GM23248 (cell line): ENCODE results near the gene KCP. TPM values are rescaled to one million over a fixed set of nuclear protein-coding genes. Genes with fewer than 3 reads are reported as not detected.
A peak's percentile ranks its signal among the peaks of the same experiment; 100 is the strongest.

Experiments
- DNase-seq: peaks from one replicate; pipeline ENCODE4 v3.0.0-alpha.2; 2015
- H2AFZ ChIP-seq: fragments of 200-600 bp; sonication (generic); 2 replicates; pipeline ENCODE4 v1.6.1; 2016; ENCODE audit warnings: antibody characterized with exemption
- H3F3A ChIP-seq: fragments of 200-600 bp; sonication (generic); 2 replicates; pipeline ENCODE4 v1.6.1; 2016; ENCODE audit warnings: mild to moderate bottlenecking, antibody characterized with exemption, mixed run types; ENCODE audit not compliant: insufficient read depth
- H3K27ac ChIP-seq: fragments of 200-600 bp; sonication (generic); 2 replicates; pipeline ENCODE4 v1.5.1; 2016; ENCODE audit warnings: mild to moderate bottlenecking
- H3K27me3 ChIP-seq: fragments of 200-600 bp; sonication (generic); replicated peaks from 2 replicates; pipeline ENCODE4 v1.6.1; 2016; ENCODE audit warnings: mild to moderate bottlenecking; ENCODE audit not compliant: insufficient read depth
- H3K36me3 ChIP-seq: fragments of 200-600 bp; sonication (generic); 2 replicates; pipeline ENCODE4 v1.6.1; 2016; ENCODE audit warnings: low read depth, mild to moderate bottlenecking
- H3K4me1 ChIP-seq: fragments of 200-600 bp; sonication (generic); 2 replicates; pipeline ENCODE4 v1.6.1; 2016; ENCODE audit warnings: mild to moderate bottlenecking; ENCODE audit not compliant: insufficient read depth
- H3K4me2 ChIP-seq: fragments of 200-600 bp; sonication (generic); one replicate; pipeline ENCODE4 v1.6.1; 2016; ENCODE audit warnings: mild to moderate bottlenecking; ENCODE audit not compliant: unreplicated experiment
- H3K4me3 ChIP-seq: fragments of 200-600 bp; sonication (generic); 2 replicates; pipeline ENCODE4 v1.5.1; 2016; ENCODE audit warnings: mild to moderate bottlenecking
- H3K79me2 ChIP-seq: fragments of 200-600 bp; sonication (generic); 2 replicates; pipeline ENCODE4 v1.6.1; 2016; ENCODE audit warnings: mild to moderate bottlenecking; ENCODE audit not compliant: insufficient read depth
- H3K9ac ChIP-seq: fragments of 200-600 bp; sonication (generic); 2 replicates; pipeline ENCODE4 v1.6.1; 2016; ENCODE audit warnings: mild to moderate bottlenecking
- H3K9me2 ChIP-seq: fragments of 200-600 bp; sonication (generic); 2 replicates; pipeline ENCODE4 v1.6.1; 2016; ENCODE audit warnings: mixed run types, mild to moderate bottlenecking, moderate library complexity; ENCODE audit not compliant: insufficient read depth
- H3K9me3 ChIP-seq: fragments of 200-600 bp; sonication (generic); one replicate; pipeline ENCODE4 v1.6.1; 2017; ENCODE audit warnings: low read depth
- H4K20me1 ChIP-seq: fragments of 200-600 bp; sonication (generic); 2 replicates; pipeline ENCODE4 v1.6.0; 2016; ENCODE audit not compliant: insufficient read depth
- EZH2 ChIP-seq: fragments of 200-600 bp; sonication (generic); IDR thresholded peaks from 2 replicates; pipeline ENCODE4 v1.6.1; 2018; ENCODE audit warnings: antibody characterized with exemption, mild to moderate bottlenecking; ENCODE audit not compliant: insufficient read depth, poor library complexity, severe bottlenecking
- EZH2phosphoT487 ChIP-seq: fragments of 200-600 bp; sonication (generic); IDR thresholded peaks from 2 replicates; pipeline ENCODE4 v1.6.1; 2018; ENCODE audit warnings: antibody characterized with exemption, moderate library complexity, mild to moderate bottlenecking, low read depth; ENCODE audit not compliant: insufficient read depth
- WGBS, 2 experiments: methylation state at CpG; one replicate each; pipeline ENCODE4 v1.1.6; 2015 to 2017; ENCODE audit warnings: low lambda C conversion rate in 2 of 2, low coverage in 1 of 2; ENCODE audit errors: missing lambda C conversion rate in 2 of 2; 5-methylcytosine and 5-hydroxymethylcytosine counted together
- in situ Hi-C: fragments of 300-500 bp; cut with MboI; formaldehyde crosslinking; loops from 2 replicates; pipeline ENCODE4 v1.15.0; 2020
- polyA plus RNA-seq: library from polyadenylated mRNA; unstranded; fragments of >200 nt; fragmentation: Nextera tagmentation; extraction: Ambion mirVana; gene quantifications from 2 replicates; pipeline ENCODE4 v1.2.1, GENCODE V29; 2016
- total RNA-seq: library from RNA; depleted of rRNA; stranded (reverse); fragments of >200 nt; shearing (Covaris generic); gene quantifications from 2 replicates; pipeline ENCODE4 v1.2.3, GENCODE V29; 2014

Gene KCP
- total and polyA plus RNA-seq, 2 experiments from 2014 or later = 0.10 TPM; not detected in 1

DNA sequence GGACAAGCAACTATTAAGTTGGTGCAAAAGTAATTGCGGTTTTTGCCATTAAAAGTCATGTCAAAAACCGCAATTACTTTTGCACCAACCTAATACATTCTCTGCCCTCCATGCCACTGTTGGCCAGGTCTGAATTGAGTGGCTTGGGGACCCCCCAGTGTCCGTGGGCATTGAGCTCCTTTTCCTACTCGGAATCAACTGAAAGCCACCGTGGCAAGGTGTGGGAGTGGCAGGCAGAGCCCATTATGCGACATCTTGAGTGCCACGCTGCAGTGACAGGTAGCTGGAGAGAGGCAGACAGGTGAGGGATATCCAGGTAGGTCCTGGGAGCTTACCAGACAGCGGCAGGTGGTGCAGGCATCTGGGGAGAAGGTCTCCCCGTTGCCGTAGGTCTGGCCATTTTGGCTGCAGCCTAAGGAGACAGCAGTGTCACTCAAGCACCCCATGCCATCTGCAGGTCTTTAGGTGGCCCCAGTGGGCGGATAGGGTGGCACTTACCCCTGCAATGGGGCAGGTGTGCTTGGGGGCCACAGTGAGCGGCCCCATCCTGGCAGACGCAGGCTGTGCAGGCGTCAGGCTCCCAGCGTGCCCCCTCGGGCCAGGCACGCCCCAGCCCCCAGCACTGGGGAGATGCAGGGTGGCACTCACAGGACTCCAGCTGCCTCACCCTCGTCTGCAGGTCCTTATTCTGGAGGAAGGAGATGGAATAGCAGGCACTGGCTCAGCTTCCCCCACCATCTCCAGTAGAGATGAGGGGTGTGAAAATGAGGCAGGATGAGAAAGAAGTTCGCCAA lies 3.5 kb downstream of the KCP start:
- no peaks in the 10 kb centered on the region for H3K36me3 ChIP-seq
- H2AFZ ChIP-seq = no peak overlapping the region
- H3K4me3 ChIP-seq = no peak overlapping the region
- H3K79me2 ChIP-seq = no peaks in the 10 kb centered on the region
- H3K9me2 ChIP-seq = no peaks in the 10 kb centered on the region
- no peak overlapping the region for H3K4me2 ChIP-seq
- no peaks in the 10 kb centered on the region for H4K20me1 ChIP-seq
- DNase-seq = no peak
- H3K9ac ChIP-seq = no peak overlapping the region
- H3K27ac ChIP-seq = no peak overlapping the region
- H3K9me3 ChIP-seq = no peaks in the 10 kb centered on the region
- H3K27me3 ChIP-seq = peaks cover 31% of the 10 kb centered on the region
- H3K4me1 ChIP-seq = no peaks in the 10 kb centered on the region
- WGBS, 2 experiments = 63 to 73% methylated on average over 18 to 19 of the region's 19 CpGs
- in situ Hi-C loops = loop anchor here (10.0 kb wide), 1 partner anchor 188 kb away; no protein-coding TSS in a partner anchor
- H3F3A ChIP-seq = no peaks in the 10 kb centered on the region
- TF ChIP-seq EZH2phosphoT487 = no peak
- no peak for TF ChIP-seq EZH2

- DNase-seq = no peak
- in situ Hi-C loops = loop anchor here (10.0 kb wide), 1 partner anchor 189 kb away; no protein-coding TSS in a partner anchor
- no peaks in the 10 kb centered on the region for H3K9me3 ChIP-seq
- H3K4me3 ChIP-seq = no peak overlapping the region
- no peaks in the 10 kb centered on the region for H3F3A ChIP-seq
- 56 to 66% methylated on average over 5 of the region's 5 CpGs for WGBS, 2 experiments
- TF ChIP-seq EZH2phosphoT487 (no peak), EZH2 (no peak)
- no peaks in the 10 kb centered on the region for H3K9me2 ChIP-seq
- no peaks in the 10 kb centered on the region for H4K20me1 ChIP-seq
- peaks cover 25% of the 10 kb centered on the region for H3K27me3 ChIP-seq
- no peak overlapping the region for H3K27ac ChIP-seq
- H3K36me3 ChIP-seq = no peaks in the 10 kb centered on the region
- no peaks in the 10 kb centered on the region for H3K79me2 ChIP-seq
- no peak overlapping the region for H2AFZ ChIP-seq
- no peak overlapping the region for H3K9ac ChIP-seq
- no peak overlapping the region for H3K4me2 ChIP-seq
- no peaks in the 10 kb centered on the region for H3K4me1 ChIP-seq
Measured at GRCh38 chr7:128906001-128906765, 4.3 kb downstream of the KCP start.

GRCh38 chr7:128904381-128905197 lies 5.9 kb downstream of the KCP start:
- DNase-seq = peak; percentile 76
- Histone ChIP-seq H2AFZ (no peak overlapping the region), H3F3A (no peaks in the 10 kb centered on the region), H3K36me3 (no peaks in the 10 kb centered on the region), H3K27ac (no peak overlapping the region), H3K79me2 (no peaks in the 10 kb centered on the region), H3K4me2 (no peak overlapping the region), H3K9me3 (no peaks in the 10 kb centered on the region), H4K20me1 (no peaks in the 10 kb centered on the region), H3K9ac (no peak overlapping the region), H3K4me3 (no peak overlapping the region), H3K9me2 (no peaks in the 10 kb centered on the region), H3K27me3 (peaks cover 15% of the 10 kb centered on the region), H3K4me1 (no peaks in the 10 kb centered on the region)
- TF ChIP-seq EZH2 (no peak), EZH2phosphoT487 (no peak)
- WGBS, 2 experiments = 11 to 14% methylated on average over 8 of the region's 8 CpGs
- in situ Hi-C loops = loop anchor here (10.0 kb wide), 1 partner anchor 190 kb away; no protein-coding TSS in a partner anchor

GRCh38 chr7:128903621-128904361 lies 6.7 kb downstream of the KCP start:
- H3K79me2 ChIP-seq = no peaks in the 10 kb centered on the region
- no peaks in the 10 kb centered on the region for H3K4me1 ChIP-seq
- H4K20me1 ChIP-seq = no peaks in the 10 kb centered on the region
- no peak for TF ChIP-seq EZH2
- TF ChIP-seq EZH2phosphoT487 = no peak
- no peak overlapping the region for H3K4me3 ChIP-seq
- no peaks in the 10 kb centered on the region for H3K9me2 ChIP-seq
- H3K9ac ChIP-seq = no peak overlapping the region
- no peak overlapping the region for H2AFZ ChIP-seq
- no peaks in the 10 kb centered on the region for H3K36me3 ChIP-seq
- H3K27me3 ChIP-seq = peaks cover 9% of the 10 kb centered on the region; the same call in 1 of the 2 replicates
- no peak overlapping the region for H3K27ac ChIP-seq
- no peak overlapping the region for H3K4me2 ChIP-seq
- DNase-seq = no peak
- no peaks in the 10 kb centered on the region for H3F3A ChIP-seq
- WGBS, 2 experiments = 53 to 68% methylated on average over 8 to 14 of the region's 14 CpGs
- in situ Hi-C loops = loop anchor here (10.0 kb wide), 1 partner anchor 191 kb away; no protein-coding TSS in a partner anchor
- no peaks in the 10 kb centered on the region for H3K9me3 ChIP-seq
